NCI-H2196 (cell line): ENCODE measurements around the gene ANO6.

Experiments used
- DNase-seq: peaks from one replicate; lab custom pipeline; 2025; ENCODE audit not compliant: unreplicated experiment; lab: John Stamatoyannopoulos, UW

The ANO6 gene

DNA sequence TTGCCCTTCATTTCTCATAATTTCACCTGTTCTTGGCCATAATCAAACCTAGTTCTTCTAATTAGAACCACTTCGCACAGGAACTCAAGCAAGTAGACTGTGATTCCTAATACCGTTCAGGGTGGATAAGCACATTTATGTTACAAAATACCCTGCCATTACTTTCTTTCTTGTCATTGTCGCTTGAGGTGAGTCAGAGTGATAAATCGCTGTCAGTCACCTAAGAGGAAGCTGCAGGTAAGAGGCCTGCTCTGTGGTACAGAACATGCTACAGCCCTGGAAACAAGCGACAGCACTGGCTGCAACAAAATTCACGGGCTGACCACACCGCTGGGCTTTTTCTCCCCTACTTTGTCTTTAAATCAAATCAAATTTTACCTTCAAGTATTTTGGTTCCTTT lies 218.2 kb downstream of the ANO6 start:
- DNase-seq = no peak

- DNase-seq = no peak
Measured at GRCh38 chr12:45435945-45436710, 220.2 kb downstream of the ANO6 start.

DNA sequence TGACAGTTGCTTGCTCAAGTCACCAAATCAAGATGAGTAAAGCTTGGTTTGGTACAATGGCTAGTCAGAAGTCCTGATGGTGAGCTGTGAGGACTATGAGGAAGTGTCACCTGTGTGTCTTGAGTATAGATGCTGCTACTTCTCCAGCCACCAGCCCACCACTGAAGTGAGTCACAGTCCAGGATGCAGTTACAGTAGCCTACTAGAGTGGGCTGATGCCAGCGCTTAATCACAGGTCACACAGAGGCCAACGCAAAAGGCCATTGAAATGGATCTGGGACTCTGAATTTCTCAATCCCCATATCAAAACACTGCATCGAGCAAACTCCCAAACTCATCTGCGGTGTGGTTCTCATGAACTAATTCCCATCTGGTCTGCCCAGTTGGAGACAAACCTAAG lies 223.1 kb downstream of the ANO6 start:
- DNase-seq = no peak

DNA sequence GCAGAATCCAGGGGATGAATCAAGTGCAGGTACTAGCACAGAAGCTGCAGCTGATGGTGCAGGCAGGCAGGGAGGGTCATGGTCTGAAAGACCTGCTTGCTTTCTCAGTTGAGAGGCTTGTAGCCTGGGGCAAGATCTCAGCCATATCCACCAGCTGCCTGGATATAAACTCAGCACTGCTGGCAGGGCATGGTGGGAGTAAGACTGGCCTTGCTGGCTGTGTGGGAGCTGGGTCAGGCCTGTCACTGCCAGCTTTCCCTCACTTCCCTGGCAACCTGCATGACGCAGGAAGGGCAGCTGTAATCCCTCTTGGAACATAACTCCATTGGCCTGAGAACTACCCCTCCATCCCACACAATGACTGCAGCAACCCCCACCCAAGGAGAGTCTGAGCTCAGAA lies 230.1 kb downstream of the ANO6 start:
- DNase-seq = no peak

GRCh38 chr12:45458238-45458637 lies 242.3 kb downstream of the ANO6 start:
- DNase-seq = no peak

DNA sequence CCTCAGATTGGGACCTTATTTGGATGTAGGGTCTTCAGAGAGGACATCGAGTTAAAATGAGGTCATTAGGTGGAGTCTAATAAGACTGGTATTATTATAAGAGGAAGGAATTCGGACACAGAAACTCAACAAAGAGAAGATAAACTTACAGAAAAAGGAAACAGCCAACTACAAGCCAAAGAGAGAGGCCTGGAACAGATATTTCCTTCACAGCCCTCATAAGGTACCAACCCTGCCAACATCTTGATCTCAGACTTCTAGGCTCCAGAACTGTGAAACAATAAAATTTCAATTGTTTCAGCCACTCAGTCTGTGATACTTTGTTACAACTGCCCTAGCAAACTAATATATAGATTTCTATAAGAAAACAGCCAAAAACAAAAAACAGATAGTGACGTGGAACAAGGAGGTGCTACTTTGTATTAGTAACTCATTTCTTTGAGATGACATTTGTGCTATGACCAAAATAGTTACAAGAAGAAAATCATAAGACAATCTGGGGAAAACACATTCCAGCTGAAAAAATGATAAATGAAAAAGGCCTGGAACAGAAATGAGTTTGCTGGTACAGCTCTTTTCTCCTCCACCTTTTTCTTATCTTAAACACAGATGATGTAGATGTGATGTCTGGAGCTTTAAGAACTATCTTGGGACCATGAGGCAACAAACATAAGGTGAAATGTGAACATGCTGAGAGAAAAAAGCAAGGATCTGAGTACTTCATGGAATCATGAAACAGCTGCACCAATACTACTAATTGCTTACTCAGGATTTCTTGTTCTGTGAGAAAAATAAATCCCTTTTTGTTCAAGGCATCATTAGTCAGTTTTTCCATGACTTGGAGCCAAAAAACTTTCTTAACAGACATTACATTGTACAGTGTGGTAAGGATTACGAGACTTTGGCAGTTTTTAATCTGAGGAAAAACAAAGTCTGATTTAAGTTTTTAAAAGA lies 243.2 kb downstream of the ANO6 start:
- no peak for DNase-seq

DNA sequence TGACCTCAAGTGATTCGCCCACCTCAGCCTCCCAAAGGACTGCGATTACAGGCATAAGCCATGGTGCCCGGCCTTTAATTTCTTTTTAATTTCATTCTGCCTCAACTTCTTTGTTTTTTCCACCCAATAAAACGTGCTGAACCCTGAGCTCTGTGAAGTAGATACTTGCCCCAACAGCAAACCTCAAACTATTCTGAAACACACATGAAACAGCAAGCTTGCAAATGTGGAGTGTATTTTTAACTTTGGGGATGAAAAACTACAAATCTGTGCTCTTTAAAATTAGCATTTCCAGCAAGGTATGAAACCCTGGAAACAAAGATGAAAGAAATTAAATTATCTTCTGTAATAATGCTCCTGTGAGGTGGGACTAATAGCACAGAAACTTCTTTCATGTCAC lies 246.6 kb downstream of the ANO6 start:
- no peak for DNase-seq

DNA sequence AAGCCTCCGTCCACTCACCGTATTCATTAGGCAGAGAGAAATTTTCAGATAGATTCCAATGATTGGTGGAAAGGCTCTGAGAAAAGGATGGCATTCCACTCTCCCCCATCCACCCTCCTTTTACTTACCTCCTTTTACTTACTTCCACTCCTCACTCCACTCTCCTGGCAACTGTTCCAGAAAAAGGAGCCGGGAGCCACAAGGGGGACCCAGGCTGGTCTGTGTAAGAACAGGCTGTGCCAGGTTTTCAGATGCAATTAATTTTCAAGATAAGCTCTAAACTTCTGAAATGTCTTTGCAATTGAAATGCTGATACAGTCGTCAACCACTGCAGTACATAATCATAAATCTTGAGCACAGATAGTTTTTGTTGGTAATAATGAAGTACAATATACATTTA lies 248.8 kb downstream of the ANO6 start:
- no peak for DNase-seq

GRCh38 chr12:45468751-45469615 lies 253.1 kb downstream of the ANO6 start:
- DNase-seq = no peak

DNA sequence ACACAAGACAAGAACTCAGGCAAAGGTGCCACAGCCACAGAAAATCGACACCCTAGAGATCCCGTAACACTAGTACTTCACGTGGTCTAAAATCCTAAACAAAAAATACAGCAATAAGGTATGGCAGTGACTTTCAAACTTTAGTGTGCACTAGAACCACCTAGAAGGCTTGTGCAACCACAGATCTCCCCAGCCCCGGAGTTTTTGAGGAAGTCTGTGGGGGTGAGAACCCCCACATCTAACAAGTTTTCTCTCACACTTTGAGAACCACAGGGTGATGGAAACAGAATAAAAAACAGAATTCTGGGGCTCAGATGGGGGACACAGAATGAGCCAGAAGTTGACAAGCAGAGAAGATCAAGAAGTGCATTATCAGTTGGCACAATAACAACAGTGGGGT lies 254.0 kb downstream of the ANO6 start:
- no peak for DNase-seq

- no peak for DNase-seq
Measured at GRCh38 chr12:45473636-45474035, 257.7 kb downstream of the ANO6 start.

DNA sequence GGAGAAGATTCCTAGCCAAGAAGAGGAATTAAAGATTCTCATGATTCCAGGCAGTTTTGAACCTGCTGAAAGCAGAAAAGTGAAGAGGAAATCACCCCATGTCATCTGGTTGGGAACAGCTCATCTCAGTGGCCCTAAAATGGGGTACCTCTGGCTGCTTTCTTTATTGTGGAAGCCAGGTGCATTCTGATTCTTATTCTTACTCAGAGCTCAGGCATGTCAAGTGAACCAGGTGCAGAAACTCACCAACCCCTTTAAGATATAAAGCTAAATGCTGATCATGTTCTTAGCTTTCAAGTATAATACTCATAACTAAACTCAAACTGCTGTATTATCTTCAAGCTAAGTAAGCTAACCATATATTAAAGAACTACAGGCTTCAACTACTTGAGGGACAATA lies 259.7 kb downstream of the ANO6 start:
- DNase-seq = no peak

DNA sequence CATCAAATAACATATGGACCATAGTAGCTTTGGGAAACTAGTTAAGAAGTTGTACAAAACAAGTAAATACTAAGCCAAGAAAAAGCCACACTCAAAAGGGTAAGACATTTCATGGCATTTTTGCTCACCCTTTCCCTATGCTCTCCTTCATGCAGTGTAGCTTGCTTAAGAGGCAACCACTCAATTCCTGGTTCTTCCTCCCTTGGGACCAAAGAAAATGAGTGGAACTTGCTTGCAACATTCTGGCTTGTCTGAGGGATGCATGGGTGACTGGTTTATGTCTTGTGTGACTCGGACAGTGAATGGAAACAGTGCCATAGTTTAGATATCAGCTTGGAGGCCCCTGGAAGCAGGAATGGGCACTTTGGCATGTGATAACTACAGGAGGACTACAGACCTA lies 261.6 kb downstream of the ANO6 start:
- no peak for DNase-seq

GRCh38 chr12:45478931-45479330 lies 263.0 kb downstream of the ANO6 start:
- no peak for DNase-seq

- no peak for DNase-seq
Measured at GRCh38 chr12:45481746-45482145, 265.9 kb downstream of the ANO6 start.

DNA sequence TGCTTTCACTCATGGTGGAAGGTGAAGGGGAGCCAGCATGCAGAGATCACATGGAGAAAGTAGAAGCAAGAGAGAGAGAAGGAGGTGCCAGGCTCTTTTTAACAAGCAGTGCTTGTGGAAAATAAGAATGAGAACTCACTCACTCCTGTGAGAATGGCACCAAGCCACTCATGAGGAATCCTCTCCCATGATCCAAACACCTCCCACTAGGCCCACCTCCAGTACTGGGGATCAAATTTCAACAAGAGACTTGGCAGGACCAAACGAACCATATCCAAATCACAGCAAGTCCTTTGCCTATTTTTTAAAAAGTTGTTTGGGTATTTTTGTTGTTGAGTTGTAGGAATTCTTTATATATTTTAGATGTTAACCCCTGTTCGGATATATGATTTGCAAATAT lies 267.7 kb downstream of the ANO6 start:
- DNase-seq = no peak
